GM18508 (cell line): Measurements from ENCODE around the gene TCEA2.

Experiments used
- ATAC-seq: cut with Tn5 transposase; IDR thresholded peaks from one replicate; pipeline ENCODE4 v1.9.1; 2021; ENCODE audit warnings: moderate number of reproducible peaks; ENCODE audit not compliant: insufficient read depth, unreplicated experiment

Gene TCEA2

DNA sequence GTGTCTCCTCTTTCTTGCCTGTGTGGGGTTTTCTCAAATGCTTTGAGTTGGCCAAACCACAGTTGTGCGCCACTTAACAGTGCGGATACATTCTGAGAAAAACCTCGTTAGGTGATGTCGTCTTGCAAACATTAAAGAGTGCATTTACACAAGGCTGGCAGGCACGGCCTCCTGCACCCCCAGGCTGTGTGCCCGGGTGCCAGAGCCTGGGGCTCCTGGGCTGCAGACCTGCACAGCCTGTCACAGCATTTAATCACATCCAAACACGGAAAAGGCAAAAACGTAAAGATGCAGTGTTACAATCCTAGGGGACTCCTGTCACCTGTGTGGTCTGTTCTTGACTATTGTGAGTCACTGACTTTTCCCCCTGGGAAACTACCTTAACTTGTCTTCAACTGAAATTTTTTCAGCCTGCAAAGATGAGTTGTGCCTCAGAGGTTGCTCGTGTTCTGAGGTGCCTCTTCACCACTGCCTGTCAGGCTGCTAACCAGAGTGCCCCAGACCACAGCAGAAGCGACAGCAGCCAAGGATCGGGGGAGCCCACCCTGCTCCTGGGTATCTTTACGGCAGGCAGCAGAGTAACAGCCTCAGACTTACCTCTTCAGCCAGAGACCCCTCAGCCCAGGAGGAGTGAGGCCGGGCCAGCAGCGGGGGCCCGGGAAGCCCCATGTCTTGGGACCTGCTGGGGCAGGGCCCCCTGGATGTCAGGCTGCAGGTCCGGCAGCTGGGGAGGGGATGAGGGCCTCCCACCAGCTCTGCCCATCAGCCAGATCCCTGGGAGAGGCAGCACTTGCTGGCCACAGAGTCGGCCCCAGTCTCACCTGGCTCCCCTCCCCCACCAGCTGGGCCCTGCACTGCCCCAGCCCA, 27.7 kb upstream of the TCEA2 start:
- ATAC-seq, result no peak

DNA sequence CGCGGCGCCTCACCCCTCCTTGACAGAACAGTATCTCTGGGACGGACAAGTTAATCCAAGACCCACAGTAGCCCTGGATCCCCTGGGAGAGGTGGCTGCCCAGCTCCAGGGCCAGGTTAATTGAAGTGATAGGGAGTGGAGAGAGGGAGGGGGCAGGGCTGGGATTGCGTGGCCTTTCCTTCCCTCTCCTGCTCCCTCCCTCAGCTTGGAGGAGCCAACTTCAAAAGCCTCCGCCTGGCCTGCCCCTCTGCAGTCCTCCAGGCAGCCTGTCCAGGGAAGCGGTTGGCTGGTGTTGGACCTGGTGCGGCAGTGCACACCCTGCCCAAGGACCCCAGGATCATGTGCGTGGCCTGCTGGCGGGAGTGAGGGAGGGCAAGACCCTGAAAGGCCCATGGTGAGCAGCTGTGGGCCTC, 27.1 kb upstream of the TCEA2 start, which contains the start of gene C20orf204:
Gene C20orf204, plus strand, starts transcription at position 250 of the 413 bp plus-strand sequence. Its CDS starts 142 bp downstream, at position 392.
- no peak for ATAC-seq

- ATAC-seq, result no peak
Observed at GRCh38 chr20:64036346-64037198, 26.4 kb upstream of the TCEA2 start.

GRCh38 chr20:64037199-64037497, 25.9 kb upstream of the TCEA2 start:
- ATAC-seq, result no peak

DNA sequence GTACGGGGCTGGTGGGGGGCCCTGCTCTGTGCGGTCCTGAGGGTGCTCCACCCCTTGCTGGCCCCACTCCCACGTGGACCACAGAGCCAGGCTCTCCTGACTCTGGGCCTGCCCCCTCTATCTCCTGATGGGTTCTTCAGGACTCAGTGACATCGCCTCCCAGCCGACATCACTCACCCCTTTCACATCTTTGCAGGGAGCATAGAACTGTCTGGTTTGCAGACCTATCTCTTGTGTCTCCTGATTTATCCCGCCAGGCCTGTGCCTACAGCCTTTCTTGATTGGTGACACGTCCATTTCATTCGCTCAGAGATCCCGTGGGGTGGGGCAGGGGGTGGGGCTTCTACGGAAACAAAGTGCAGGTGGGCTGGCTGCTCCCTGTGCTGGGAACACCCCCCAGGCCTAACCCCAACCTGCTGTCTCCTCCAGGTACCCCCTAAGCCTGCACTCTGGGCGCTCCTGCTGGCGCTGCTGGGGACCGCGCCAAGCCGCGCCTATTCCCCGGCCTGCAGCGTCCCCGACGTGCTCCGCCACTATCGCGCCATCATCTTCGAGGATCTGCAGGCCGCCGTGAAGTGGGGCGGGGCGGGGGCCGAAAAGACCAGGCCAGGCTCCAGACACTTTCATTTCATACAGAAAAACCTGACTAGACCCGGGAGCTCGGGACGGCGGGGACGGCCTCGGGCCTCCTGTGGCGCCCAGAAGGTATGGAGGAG, 25.3 kb upstream of the TCEA2 start:
- ATAC-seq, result no peak

DNA sequence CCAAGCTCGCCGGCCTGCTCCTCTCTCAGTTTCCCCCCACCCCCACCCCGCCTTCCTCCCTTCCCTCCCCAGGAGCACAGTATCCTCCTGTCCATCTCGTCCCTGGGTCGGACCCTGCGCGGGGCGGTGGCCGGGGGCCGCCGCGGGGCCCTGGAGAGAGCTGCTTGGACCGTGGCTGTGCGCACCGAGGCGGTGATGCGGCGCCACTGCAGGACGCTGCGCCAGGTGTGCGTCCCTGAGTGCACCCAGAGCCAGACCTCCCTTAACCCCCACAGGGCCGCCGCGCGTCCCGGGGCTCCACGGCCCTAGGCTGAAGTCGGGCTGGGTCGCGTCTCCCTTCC, 24.8 kb upstream of the TCEA2 start:
- no peak for ATAC-seq

GRCh38 chr20:64038565-64039292, 24.3 kb upstream of the TCEA2 start:
- no peak for ATAC-seq

GRCh38 chr20:64039293-64040160, 23.5 kb upstream of the TCEA2 start:
- no peak for ATAC-seq

DNA sequence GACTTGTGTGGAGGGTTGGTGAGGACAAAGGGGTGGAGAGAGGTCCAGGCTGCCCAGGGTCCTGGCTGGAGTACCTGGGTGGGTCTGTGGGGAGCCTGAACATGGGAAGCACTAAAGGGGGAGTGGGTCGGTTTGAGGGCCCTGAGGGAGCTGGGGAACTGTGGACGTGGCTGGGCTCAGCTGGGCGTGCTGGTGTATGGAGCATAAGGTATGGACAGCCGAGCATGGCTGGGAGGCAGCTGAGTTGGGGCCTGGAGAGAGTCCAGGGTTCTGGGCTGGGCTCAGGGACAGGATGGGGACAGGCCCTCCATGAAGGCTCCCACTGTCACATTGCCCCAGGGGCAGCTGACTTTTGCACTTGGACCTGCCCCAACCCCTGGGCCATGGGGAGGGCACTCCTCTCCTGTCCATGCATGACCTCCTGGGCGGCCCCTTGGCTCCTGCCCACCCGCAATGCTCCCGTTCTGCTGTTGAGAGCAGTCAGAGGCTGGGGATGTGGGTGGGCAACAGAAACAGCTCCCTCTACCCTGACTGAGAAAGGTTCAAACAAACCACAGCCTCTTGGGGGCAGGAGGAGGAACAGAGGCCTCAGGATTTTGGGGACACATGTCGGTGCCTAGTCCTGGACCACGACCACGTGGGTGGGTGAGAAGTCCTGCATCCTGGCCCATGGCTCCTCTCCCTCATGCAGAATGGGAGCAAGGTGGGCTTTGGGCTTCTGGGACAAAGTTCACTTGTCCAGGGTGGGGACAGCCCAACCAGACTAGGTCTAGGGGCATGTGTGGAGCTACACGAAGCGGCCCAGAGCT, 22.6 kb upstream of the TCEA2 start:
- no peak for ATAC-seq

DNA sequence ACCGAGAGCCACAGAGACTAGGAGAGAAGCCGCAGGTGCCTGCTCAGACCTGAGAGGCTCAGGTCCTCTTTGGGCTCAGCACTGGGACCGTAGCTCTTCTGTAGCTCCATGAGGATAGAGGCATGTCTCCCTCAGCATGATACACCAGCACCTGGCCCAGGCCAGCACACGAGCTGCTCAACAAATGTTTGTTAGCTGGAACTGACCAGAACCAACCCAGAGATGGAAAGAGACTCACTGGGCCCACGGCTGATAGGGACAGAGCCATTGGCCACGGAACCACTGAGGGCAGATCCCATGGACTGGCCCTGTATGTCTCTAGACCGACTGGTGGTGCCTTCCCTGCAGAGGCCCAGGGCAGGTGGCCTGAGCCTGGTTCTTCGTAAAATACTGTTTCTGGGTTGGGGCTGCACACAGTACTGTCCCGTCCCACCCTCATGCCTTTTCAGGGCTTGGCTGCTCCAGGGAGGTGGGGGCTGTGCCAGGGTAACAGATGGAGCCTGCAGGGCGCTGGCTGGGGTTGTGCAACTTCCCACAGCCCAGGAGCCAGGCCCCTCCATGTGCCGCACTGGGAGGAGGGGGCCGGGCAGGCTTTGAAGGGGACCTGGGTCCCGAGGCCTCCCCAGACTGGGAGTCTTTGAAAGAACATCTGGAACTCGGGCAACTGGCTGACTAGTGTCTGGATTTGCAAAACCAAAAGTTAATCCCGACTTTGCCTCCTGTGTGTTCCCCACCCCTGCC, 21.8 kb upstream of the TCEA2 start:
- ATAC-seq, result no peak

DNA sequence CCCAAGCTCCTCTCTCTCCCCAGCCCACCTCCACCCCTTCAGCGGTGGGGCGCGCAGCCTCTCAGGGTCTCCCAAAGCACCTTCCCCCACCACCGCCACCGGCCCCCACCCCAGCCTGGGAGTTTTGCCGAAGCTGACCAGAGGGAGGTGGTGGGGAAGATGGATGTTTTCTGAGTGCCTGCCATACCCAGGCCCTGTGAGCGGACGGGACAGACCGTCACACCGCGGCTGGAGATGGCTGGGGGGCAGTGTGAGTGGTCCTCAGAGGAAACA, 21.3 kb upstream of the TCEA2 start:
- ATAC-seq, result no peak

DNA sequence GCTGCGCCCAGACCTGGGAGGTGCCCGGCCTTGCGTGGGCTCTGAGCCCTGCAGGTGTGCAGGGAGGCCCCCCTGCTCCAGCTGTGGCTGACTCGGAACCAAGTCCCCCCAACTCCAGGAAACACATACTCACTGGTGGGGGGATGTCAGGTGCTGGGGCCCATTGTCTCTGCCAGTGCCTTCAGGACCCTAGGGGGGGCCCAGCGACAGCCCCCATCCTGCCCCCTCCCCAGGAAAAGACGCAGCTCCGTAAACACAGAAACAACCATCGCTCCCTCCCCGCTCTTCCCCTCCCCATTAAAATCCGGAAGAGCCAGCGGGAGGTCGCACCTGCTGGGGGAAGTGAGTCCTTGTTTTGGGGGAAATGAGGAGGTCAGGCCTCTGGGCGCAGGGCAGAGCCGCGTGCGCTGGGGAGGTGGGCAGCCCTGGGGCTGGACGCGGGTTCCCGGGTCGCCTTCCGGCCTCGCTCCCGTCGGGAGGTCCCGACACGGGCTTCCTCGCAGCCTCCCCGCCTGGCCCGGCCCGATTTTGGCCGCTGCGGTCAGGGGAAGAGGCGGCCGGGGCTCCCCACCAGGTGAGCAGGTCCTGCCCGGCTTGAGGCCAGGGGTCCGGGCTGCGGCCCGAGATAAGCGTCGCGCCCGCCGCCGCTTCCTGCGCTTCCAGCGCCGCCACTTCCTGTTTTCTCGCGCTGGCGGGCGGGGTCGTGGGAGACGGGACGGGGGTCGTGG, 20.8 kb upstream of the TCEA2 start:
- no peak for ATAC-seq

DNA sequence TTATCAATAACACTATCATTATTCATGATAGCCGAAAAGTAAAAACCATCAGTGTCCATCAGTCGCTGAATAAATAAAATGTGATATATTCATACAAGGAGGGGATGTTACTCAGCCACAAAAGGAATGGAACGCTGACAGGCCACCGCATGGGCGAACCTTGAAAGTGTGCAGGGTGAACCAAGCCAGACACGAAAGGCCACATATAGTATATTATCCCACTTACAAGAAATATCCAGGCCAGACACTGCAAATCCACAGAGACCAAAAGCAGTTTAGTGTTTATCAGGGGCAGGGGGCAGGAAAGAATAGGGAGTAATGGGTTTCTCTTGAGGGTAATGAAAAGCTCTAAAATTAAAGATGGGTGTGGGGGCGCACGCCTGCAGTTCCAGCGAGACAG, 19.2 kb upstream of the TCEA2 start:
- no peak for ATAC-seq

GRCh38 chr20:64044484-64045247, 18.3 kb upstream of the TCEA2 start:
- no peak for ATAC-seq

DNA sequence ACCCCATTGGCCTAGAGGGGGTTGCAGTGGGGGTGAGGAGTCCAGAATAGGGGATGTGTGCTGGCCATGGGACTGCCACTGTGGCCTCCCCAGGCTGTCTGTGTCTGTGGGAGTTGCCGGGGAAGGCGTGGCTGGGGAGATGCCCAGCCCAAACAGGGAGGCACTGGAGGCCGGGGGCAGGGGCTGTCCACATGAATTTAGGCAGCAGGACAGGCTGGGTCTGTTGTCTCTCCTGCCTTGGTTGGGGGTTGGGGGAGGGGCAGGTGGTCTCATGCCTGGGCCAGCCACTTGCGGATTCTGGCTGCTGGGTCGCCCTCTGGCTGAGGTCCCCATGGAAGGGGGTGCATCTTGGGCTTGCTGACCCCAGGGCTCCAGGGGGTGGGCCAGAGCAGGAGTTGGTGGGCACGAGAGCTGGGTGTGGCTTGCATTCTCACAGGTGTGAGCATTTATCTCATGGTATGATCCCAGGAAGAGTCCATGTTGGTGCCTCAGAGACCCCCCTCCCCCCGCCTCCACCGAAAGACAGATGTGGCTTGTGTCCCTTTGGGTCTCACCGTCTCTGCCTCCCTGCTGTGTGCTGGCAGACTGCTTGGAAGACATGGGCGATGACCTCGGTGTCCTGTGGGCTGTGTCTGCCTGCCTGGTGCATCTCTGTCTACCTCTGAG, 17.5 kb upstream of the TCEA2 start:
- no peak for ATAC-seq

DNA sequence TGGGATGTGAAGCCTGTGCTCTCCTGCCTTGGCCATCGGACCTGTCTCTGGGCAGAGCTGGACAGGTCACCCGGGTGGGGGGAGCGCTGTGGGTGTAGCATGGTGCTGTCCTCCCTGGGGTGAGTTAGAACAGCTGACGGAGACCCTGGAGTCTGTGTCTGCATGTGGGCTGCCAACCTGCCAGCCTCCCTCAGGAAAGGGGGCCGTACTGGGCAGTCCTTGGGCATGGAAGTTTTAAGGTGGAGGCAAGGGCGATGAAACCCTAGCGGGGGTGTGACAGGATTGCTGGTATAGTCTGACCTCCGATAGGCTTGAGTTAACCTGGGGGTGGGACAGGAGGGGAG, 16.0 kb upstream of the TCEA2 start:
- ATAC-seq, result no peak
